ENCODE data around the gene TRIM29. TPM values are rescaled to one million over a fixed set of nuclear protein-coding genes. Genes with fewer than 3 reads are reported as not detected.

The TRIM29 gene
- 10 to 100 TPM in 1 of 2 donors, 1 to 10 TPM in 1; 4.4 to 26.6 TPM for total RNA-seq
- 10 to 100 TPM; 13.0 to 20.7 TPM for polyA plus RNA-seq
- long read RNA-seq, donor 1: 0 reads
- long read RNA-seq, donor 2: 0 reads
- long read RNA-seq, donor 3: 0 reads
- long read RNA-seq, donor 4: 0 reads
- long read RNA-seq, donor 5: 0 reads

GRCh38 chr11:120137611-120138521 lies at the start of gene TRIM29:
Gene TRIM29 (minus strand): TSS chr11:120138113. CDS start chr11:120138031, 82 bp downstream.
- H3K36me3 ChIP-seq (ENCODE audit: control insufficient read depth in 4 of 4, insufficient read depth in 4 of 4, low read length in 4 of 4): no peaks in the 10 kb centered on the region
- H3K27ac ChIP-seq (ENCODE audit: low read depth in 1 of 2, low read length in 1 of 2): no peak within 1 kb of the TSS
- no peak within 1 kb of the TSS for H3K4me3 ChIP-seq
- 75 to 89% methylated on average over 37 to 41 of the region's 41 CpGs for WGBS, 2 donors
- H3K27me3 ChIP-seq (ENCODE audit: control insufficient read depth in 3 of 3, insufficient read depth in 3 of 3, low read length in 2 of 3): peaks cover 0 to 4% (median 4%) of the 10 kb centered on the region in 3 donors
- TF ChIP-seq, protein P1, sequence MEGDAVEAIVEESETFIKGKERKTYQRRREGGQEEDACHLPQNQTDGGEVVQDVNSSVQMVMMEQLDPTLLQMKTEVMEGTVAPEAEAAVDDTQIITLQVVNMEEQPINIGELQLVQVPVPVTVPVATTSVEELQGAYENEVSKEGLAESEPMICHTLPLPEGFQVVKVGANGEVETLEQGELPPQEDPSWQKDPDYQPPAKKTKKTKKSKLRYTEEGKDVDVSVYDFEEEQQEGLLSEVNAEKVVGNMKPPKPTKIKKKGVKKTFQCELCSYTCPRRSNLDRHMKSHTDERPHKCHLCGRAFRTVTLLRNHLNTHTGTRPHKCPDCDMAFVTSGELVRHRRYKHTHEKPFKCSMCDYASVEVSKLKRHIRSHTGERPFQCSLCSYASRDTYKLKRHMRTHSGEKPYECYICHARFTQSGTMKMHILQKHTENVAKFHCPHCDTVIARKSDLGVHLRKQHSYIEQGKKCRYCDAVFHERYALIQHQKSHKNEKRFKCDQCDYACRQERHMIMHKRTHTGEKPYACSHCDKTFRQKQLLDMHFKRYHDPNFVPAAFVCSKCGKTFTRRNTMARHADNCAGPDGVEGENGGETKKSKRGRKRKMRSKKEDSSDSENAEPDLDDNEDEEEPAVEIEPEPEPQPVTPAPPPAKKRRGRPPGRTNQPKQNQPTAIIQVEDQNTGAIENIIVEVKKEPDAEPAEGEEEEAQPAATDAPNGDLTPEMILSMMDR (IDR thresholded peaks at IDR 0.05; ENCODE audit: control extremely low read depth, extremely low read depth): no peak
- ATAC-seq (ENCODE audit: insufficient read depth, low FRiP score) (no peak), DNase-seq (no peak)
- H3K9ac ChIP-seq (ENCODE audit: insufficient read depth in 1 of 2, low read length in 2 of 2): no peak within 1 kb of the TSS
- H3K4me1 ChIP-seq (ENCODE audit: control insufficient read depth in 5 of 5, insufficient read depth in 5 of 5, low read length in 5 of 5): no peaks in the 10 kb centered on the region
- H3K9me3 ChIP-seq (ENCODE audit: control insufficient read depth in 4 of 4, insufficient read depth in 3 of 4, low read length in 3 of 4): no peaks in the 10 kb centered on the region

DNA sequence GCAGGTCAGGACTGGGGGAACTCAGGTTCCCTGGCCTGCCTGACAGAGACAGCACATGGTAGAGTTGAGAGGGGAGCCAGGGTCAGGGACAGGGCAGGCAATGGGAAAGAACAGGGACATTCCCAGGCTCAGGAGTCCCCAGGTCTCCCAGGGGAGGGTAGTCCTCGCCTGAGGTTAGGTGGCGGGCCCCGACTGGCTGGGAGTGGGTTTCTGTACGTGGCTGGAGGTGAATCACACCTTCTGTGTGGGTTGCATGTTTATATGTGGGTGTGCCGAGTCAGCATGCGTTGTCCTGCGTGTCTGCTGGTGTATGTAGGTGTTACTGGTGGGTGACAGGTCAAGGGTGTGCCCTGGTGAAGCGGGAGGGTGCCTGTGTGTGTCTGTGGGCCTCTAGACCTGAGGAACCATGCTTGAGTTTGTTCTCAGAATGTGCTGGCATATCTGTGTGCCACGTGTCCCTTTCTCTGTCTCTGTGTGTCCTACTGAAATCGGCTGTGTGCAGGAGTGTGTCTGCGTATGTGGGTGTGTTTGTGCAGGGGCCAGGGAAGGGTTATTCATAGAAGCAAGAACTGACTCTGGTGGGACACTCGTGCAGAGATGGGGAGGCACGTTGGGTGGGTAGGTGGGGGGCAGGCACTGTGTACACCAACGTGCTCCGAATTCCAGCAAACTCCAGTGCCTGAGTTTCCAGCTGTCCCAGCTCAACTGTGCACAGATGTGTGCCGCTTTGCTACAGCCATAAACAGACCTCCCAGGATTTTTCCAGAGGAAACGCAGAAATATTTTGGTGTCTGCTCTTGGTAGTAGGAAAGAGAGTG lies 49.1 kb upstream of the TRIM29 start:
- no peak for ATAC-seq (ENCODE audit: insufficient read depth, low FRiP score)
- peaks cover 0 to 72% (median 45%) of the 10 kb centered on the region in 5 donors for H3K4me1 ChIP-seq (ENCODE audit: control insufficient read depth in 5 of 5, insufficient read depth in 5 of 5, low read length in 5 of 5)
- H3K4me3 ChIP-seq: no peak overlapping the region
- no peaks in the 10 kb centered on the region for H3K36me3 ChIP-seq (ENCODE audit: control insufficient read depth in 4 of 4, insufficient read depth in 4 of 4, low read length in 4 of 4)
- WGBS, 2 donors: 66 to 73% methylated on average over 17 of the region's 17 CpGs
- DNase-seq: peak; percentile 83 to 94 (median 92)
- peak overlapping the region; percentile 26 to 40 for H3K27ac ChIP-seq (ENCODE audit: low read depth in 1 of 2, low read length in 1 of 2)
- H3K9ac ChIP-seq (ENCODE audit: insufficient read depth in 1 of 2, low read length in 2 of 2): peak overlapping the region in 1 of 2 donors; percentile 51
- no peaks in the 10 kb centered on the region for H3K9me3 ChIP-seq (ENCODE audit: control insufficient read depth in 4 of 4, insufficient read depth in 3 of 4, low read length in 3 of 4)
- no peaks in the 10 kb centered on the region for H3K27me3 ChIP-seq (ENCODE audit: control insufficient read depth in 3 of 3, insufficient read depth in 3 of 3, low read length in 2 of 3)
- TF ChIP-seq, protein P1 (IDR thresholded peaks at IDR 0.05; ENCODE audit: control extremely low read depth, extremely low read depth): no peak

- DNase-seq: peak in 1 of 3 donors; percentile 55
- peak overlapping the region; percentile 26 to 40 for H3K27ac ChIP-seq (ENCODE audit: low read depth in 1 of 2, low read length in 1 of 2)
- no peaks in the 10 kb centered on the region for H3K9me3 ChIP-seq (ENCODE audit: control insufficient read depth in 4 of 4, insufficient read depth in 3 of 4, low read length in 3 of 4)
- H3K27me3 ChIP-seq (ENCODE audit: control insufficient read depth in 3 of 3, insufficient read depth in 3 of 3, low read length in 2 of 3): no peaks in the 10 kb centered on the region
- H3K4me3 ChIP-seq: no peak overlapping the region
- peak overlapping the region in 1 of 2 donors; percentile 16 for H3K9ac ChIP-seq (ENCODE audit: insufficient read depth in 1 of 2, low read length in 2 of 2)
- TF ChIP-seq, protein P1 (IDR thresholded peaks at IDR 0.05; ENCODE audit: control extremely low read depth, extremely low read depth): no peak
- H3K4me1 ChIP-seq (ENCODE audit: control insufficient read depth in 5 of 5, insufficient read depth in 5 of 5, low read length in 5 of 5): peaks cover 0 to 71% (median 48%) of the 10 kb centered on the region in 5 donors
- ATAC-seq (ENCODE audit: insufficient read depth, low FRiP score): no peak
- H3K36me3 ChIP-seq (ENCODE audit: control insufficient read depth in 4 of 4, insufficient read depth in 4 of 4, low read length in 4 of 4): no peaks in the 10 kb centered on the region
These were observed 48.5 kb upstream of the TRIM29 start for GRCh38 chr11:120186456-120186773.
